ENCODE measurements around the gene DNAJC15. TPM values are rescaled to one million over a fixed set of nuclear protein-coding genes. Genes with fewer than 3 reads are reported as not detected.

DNAJC15 gene
- total RNA-seq, 1 donor from 2014 or later, result 17.0 TPM

DNA sequence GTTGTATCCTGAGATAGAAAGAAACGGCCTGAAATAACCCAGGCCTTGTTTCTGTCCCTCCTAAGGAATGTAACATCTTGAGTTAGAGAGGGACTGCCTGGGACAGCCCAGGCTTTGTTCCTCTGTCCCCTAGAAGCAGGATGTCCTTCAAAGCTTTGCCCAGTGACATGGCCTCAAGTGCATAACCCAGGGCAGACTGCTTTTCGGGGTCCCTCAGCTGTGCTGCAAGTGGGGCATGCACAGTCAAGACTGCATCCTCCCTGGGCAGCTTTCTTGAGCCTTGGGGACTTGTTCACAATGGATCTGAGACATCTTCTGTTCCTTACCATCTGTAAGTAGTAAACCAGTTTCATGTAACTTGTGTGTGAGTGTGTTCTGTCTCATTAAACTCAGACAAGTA lies 23.9 kb upstream of the DNAJC15 start:
- Histone ChIP-seq H3K9me3 (no peaks in the 10 kb centered on the region), H3K4me3 (no peak overlapping the region), H3K36me3 (no peaks in the 10 kb centered on the region), H3K27ac (no peak overlapping the region), H3K27me3 (ENCODE audit: low read depth) (no peaks in the 10 kb centered on the region), H3K4me1 (peaks cover under 1% of the 10 kb centered on the region)
- DNase-seq (no peak), ATAC-seq (no peak)
- TF ChIP-seq, protein P1, sequence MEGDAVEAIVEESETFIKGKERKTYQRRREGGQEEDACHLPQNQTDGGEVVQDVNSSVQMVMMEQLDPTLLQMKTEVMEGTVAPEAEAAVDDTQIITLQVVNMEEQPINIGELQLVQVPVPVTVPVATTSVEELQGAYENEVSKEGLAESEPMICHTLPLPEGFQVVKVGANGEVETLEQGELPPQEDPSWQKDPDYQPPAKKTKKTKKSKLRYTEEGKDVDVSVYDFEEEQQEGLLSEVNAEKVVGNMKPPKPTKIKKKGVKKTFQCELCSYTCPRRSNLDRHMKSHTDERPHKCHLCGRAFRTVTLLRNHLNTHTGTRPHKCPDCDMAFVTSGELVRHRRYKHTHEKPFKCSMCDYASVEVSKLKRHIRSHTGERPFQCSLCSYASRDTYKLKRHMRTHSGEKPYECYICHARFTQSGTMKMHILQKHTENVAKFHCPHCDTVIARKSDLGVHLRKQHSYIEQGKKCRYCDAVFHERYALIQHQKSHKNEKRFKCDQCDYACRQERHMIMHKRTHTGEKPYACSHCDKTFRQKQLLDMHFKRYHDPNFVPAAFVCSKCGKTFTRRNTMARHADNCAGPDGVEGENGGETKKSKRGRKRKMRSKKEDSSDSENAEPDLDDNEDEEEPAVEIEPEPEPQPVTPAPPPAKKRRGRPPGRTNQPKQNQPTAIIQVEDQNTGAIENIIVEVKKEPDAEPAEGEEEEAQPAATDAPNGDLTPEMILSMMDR (IDR thresholded peaks at IDR 0.05), result no peak
- intact Hi-C loops (cut with DNase I), result no loop called here

DNA sequence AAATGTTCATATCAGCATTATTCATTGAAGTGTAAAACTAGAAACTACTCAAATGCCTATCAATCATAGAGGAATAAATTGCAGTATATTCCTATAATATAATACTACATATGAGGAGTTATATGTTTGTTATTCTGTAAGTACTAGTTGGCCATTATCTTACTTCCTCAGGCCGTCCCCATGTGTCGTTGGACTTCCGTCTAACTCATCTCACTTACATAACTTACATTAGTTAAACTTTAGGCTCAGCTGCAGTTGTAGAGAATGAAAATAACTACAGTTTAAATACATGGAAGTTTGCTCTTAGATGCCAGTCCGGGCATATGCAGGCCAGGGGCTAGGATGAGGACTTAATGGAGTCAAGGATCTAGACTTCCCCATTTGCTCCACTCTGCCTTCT lies 22.7 kb upstream of the DNAJC15 start:
- H3K4me1 ChIP-seq, result peaks cover 9% of the 10 kb centered on the region
- ATAC-seq, result no peak
- no peaks in the 10 kb centered on the region for H3K36me3 ChIP-seq
- DNase-seq, result no peak
- TF ChIP-seq, protein P1 (IDR thresholded peaks at IDR 0.05), result no peak
- H3K27ac ChIP-seq, result no peak overlapping the region
- H3K9me3 ChIP-seq, result no peaks in the 10 kb centered on the region
- intact Hi-C loops (cut with DNase I), result no loop called here
- H3K27me3 ChIP-seq (ENCODE audit: low read depth), result no peaks in the 10 kb centered on the region
- no peak overlapping the region for H3K4me3 ChIP-seq

DNA sequence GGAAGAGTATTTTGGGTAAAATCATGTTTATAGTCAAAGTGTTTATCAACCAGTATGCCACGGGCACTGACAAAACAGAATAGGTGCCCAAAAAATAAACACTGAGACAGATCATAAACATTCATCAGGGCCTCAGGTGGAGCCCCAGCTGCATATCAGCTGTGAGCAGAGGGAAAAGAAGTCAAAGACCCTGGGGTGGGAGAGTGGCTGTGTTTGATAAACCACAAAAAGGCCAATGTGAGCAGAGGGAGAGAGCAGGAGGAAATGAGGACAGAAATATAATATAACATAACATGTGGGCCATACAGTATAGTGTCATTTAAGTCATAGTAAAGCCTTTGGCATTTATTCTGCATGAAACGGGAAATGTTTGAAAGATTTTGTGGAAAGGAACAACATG lies 21.4 kb upstream of the DNAJC15 start:
- no peak overlapping the region for H3K27ac ChIP-seq
- H3K36me3 ChIP-seq, result no peaks in the 10 kb centered on the region
- intact Hi-C loops (cut with DNase I), result no loop called here
- DNase-seq (no peak), ATAC-seq (no peak)
- no peaks in the 10 kb centered on the region for H3K9me3 ChIP-seq
- peaks cover 11% of the 10 kb centered on the region for H3K4me1 ChIP-seq
- no peak overlapping the region for H3K4me3 ChIP-seq
- H3K27me3 ChIP-seq (ENCODE audit: low read depth), result no peaks in the 10 kb centered on the region
- TF ChIP-seq, protein P1 (IDR thresholded peaks at IDR 0.05), result no peak

DNA sequence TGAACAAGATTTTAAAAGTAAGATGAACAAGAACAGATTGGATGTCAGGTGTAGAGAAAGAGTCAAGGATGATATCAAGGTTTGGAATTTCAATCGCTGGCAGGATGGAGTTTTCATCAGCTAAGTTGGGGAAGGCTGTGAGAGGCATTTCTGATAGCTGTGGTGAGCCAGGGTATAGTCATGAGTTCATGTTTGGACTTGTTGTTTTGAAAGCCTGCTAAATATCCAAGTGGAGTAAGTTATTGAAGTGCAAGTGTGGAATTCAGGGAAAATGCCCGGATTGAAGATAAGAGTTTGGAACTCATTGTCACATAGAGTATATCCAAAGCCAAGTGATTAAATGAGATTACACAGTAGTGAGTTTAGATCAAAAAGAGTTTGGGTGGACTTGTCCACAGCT lies 20.4 kb upstream of the DNAJC15 start:
- DNase-seq (no peak), ATAC-seq (no peak)
- no peaks in the 10 kb centered on the region for H3K9me3 ChIP-seq
- TF ChIP-seq, protein P1 (IDR thresholded peaks at IDR 0.05), result no peak
- intact Hi-C loops (cut with DNase I), result no loop called here
- H3K4me3 ChIP-seq, result no peak overlapping the region
- H3K4me1 ChIP-seq, result peaks cover 11% of the 10 kb centered on the region
- H3K36me3 ChIP-seq, result no peaks in the 10 kb centered on the region
- no peaks in the 10 kb centered on the region for H3K27me3 ChIP-seq (ENCODE audit: low read depth)
- no peak overlapping the region for H3K27ac ChIP-seq

DNA sequence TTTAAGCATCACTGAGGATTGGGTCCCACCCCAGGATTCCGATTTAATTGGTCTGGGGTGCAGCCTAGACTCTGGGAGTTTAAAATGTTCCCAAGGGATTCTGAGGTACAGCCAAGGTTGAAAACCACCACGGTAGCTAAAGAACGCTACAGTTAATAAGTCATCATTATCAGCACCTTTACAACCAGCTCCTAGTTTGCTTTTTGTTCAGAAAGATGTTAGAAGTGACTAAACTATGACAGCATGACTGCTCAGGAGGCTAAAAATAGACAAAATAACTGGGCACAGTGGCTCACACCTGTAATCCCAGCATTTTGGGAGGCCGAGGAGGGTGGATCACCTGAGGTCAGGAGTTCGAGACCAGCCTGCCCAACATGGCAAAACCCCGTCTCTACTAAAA lies 19.7 kb upstream of the DNAJC15 start:
- ATAC-seq (no peak), DNase-seq (no peak)
- no peaks in the 10 kb centered on the region for H3K27me3 ChIP-seq (ENCODE audit: low read depth)
- TF ChIP-seq, protein P1 (IDR thresholded peaks at IDR 0.05), result no peak
- peaks cover 11% of the 10 kb centered on the region for H3K4me1 ChIP-seq
- H3K9me3 ChIP-seq, result no peaks in the 10 kb centered on the region
- no peaks in the 10 kb centered on the region for H3K36me3 ChIP-seq
- no peak overlapping the region for H3K4me3 ChIP-seq
- H3K27ac ChIP-seq, result no peak overlapping the region
- intact Hi-C loops (cut with DNase I), result no loop called here
